K562 (cell line): ENCODE data around the gene SKOR1. TPM values are rescaled to one million over a fixed set of nuclear protein-coding genes. Genes with fewer than 3 reads are reported as not detected.
A peak's percentile ranks its signal among the peaks of the same experiment; 100 is the strongest.

Source experiments
- ATAC-seq: fragments of 200-7000 bp; cut with Tn5 transposase; 3 replicates; pipeline ENCODE4 v1.9.1; 2020; ENCODE audit warnings: moderate library complexity
- BruUV-seq: library from RNA; stranded (reverse); fragments of 400-500 nt; replicated peaks from 2 replicates; lab custom pipeline; 2021; lab: Mats Ljungman, UMichigan
- CTCF ChIA-PET: fragments of 300-600 bp; formaldehyde crosslinking; extraction: SDS; loops from one replicate; lab custom pipeline; 2021; ENCODE audit warnings: low intra/inter-chr PET ratio; lab: Yijun Ruan, JAX
- POLR2A ChIA-PET: fragments of 300-600, 350-650 bp; sonication (Branson Sonifier 250); formaldehyde crosslinking; extraction: SDS; loops from one replicate; lab custom pipeline; 2021; ENCODE audit warnings: antibody characterized with exemption, inconsistent platforms; lab: Yijun Ruan, JAX
- DNase-seq, 4 experiments: peaks; one replicate each; pipeline versions ENCODE4 v3.0.0 to v3.0.0-alpha.2; 2011 to 2018; ENCODE audit warnings: low spot score in 3 of 4, mixed read lengths in 3 of 4; ENCODE audit errors: extremely low read depth in 1 of 4
- FAIRE-seq: peaks from 2 replicates; lab custom pipeline; 2011; peaks lifted over from hg19 to GRCh38; lab: Jason Lieb, UNC
- H2AFZ ChIP-seq: 2 replicates; pipeline ENCODE4 v1.6.0; 2011; ENCODE audit warnings: low read depth, low read length, control low read depth, inconsistent platforms
- H3K27ac ChIP-seq: fragments of 200-600 bp; 3 replicates; pipeline ENCODE4 v1.8.0; 2011; ENCODE audit warnings: low read depth, mild to moderate bottlenecking, control low read depth, inconsistent platforms, low read length, moderate library complexity, mixed read lengths; ENCODE audit errors: extremely low read depth
- H3K27me3 ChIP-seq, 2 experiments: fragments of 300-600 bp in 1 of 2; 2 replicates in 1 of 2; 3 replicates in 1 of 2; pipeline versions ENCODE4 v1.6.0 to v1.8.0; 2011; ENCODE audit warnings: inconsistent platforms in 2 of 2, low read length in 2 of 2, mild to moderate bottlenecking in 1 of 2, mixed read lengths in 1 of 2, moderate library complexity in 1 of 2; ENCODE audit not compliant: control insufficient read depth in 2 of 2, insufficient read depth in 2 of 2
- H3K36me3 ChIP-seq: fragments of 300-600 bp; 3 replicates; pipeline ENCODE4 v1.8.0; 2011; ENCODE audit warnings: mild to moderate bottlenecking, low read length, inconsistent platforms; ENCODE audit not compliant: control insufficient read depth, insufficient read depth
- H3K4me1 ChIP-seq, 2 experiments: fragments of 200-600 bp in 1 of 2; replicated peaks in 1 of 2; 2 replicates in 1 of 2; 3 replicates in 1 of 2; pipeline versions ENCODE4 v1.5.1 to v1.8.0; 2011; ENCODE audit warnings: inconsistent platforms in 2 of 2, low read length in 2 of 2, mild to moderate bottlenecking in 1 of 2, mixed read lengths in 1 of 2, moderate library complexity in 1 of 2; ENCODE audit not compliant: control insufficient read depth in 2 of 2, insufficient read depth in 2 of 2
- H3K4me2 ChIP-seq: 2 replicates; pipeline ENCODE4 v1.6.1; 2011; ENCODE audit warnings: low read length, control low read depth, inconsistent platforms, mixed read lengths; ENCODE audit not compliant: insufficient read depth
- H3K4me3 ChIP-seq: fragments of 200-600 bp; sonication (generic), shearing (Covaris generic); 2 replicates; pipeline ENCODE4 v1.5.1; 2016; ENCODE audit warnings: control low read depth, inconsistent platforms
- H3K79me2 ChIP-seq: fragments of 200-600 bp; 3 replicates; pipeline ENCODE4 v1.8.0; 2011; ENCODE audit warnings: low read length, inconsistent platforms; ENCODE audit not compliant: control insufficient read depth, insufficient read depth
- H3K9ac ChIP-seq, 2 experiments: 2 replicates each; pipeline versions ENCODE4 v1.6.0 to v1.6.1; 2011; ENCODE audit warnings: low read depth in 2 of 2, low read length in 2 of 2, control low read depth in 1 of 2, inconsistent platforms in 1 of 2, mild to moderate bottlenecking in 1 of 2, mixed read lengths in 1 of 2; ENCODE audit not compliant: insufficient read depth in 1 of 2
- H3K9me1 ChIP-seq: one replicate; pipeline ENCODE4 v1.6.0; 2011; ENCODE audit warnings: inconsistent platforms, mild to moderate bottlenecking, low read length, moderate library complexity; ENCODE audit not compliant: control insufficient read depth, insufficient read depth
- H3K9me3 ChIP-seq: replicated peaks from 2 replicates; pipeline ENCODE4 v1.5.1; 2011; ENCODE audit warnings: low read depth, low read length, inconsistent platforms; ENCODE audit not compliant: control insufficient read depth, insufficient read depth
- H4K20me1 ChIP-seq: replicated peaks from 2 replicates; pipeline ENCODE4 v1.6.1; 2011; ENCODE audit warnings: low read length, inconsistent platforms, mixed read lengths; ENCODE audit not compliant: control insufficient read depth, insufficient read depth
- KDM4B ChIP-seq, 2 experiments: fragments of 450-650 bp in 1 of 2; sonication (generic) in 1 of 2; IDR thresholded peaks; 2 replicates each; pipeline ENCODE4 v1.6.1; 2016 to 2017; ENCODE audit warnings: borderline replicate concordance in 2 of 2, antibody characterized with exemption in 1 of 2, low read depth in 1 of 2, mild to moderate bottlenecking in 1 of 2
- MTF1 ChIP-seq: fragments of 250-450 bp; sonication (Bioruptor Pico); IDR thresholded peaks from 2 replicates; pipeline ENCODE4 v1.9.0; 2021; ENCODE audit warnings: moderate library complexity, mild to moderate bottlenecking, inconsistent platforms, borderline replicate concordance
- NFIC ChIP-seq: fragments of 450-650 bp; IDR thresholded peaks from 2 replicates; pipeline ENCODE4 v1.6.1; 2017; ENCODE audit warnings: mild to moderate bottlenecking, inconsistent platforms
- XRCC3 ChIP-seq: fragments of 450-650 bp; IDR thresholded peaks from 2 replicates; pipeline ENCODE4 v1.6.1; 2017; ENCODE audit warnings: mild to moderate bottlenecking, moderate library complexity
- ZKSCAN1 ChIP-seq: fragments of 150-350 bp; IDR thresholded peaks from 2 replicates; pipeline ENCODE4 v1.6.1; 2016; ENCODE audit warnings: low read depth, low read length
- ZNF197 ChIP-seq: fragments of 200-800 bp; sonication (Bioruptor generic); IDR thresholded peaks from 2 replicates; pipeline ENCODE4 v1.6.1; 2016; ENCODE audit warnings: low read depth, missing genetic modification characterization, missing compliant biosample characterization
- ZNF263 ChIP-seq: sonication (generic); formaldehyde crosslinking; IDR thresholded peaks from 2 replicates; pipeline ENCODE4 v1.8.0; 2022; ENCODE audit warnings: mild to moderate bottlenecking, missing genetic modification reagents, borderline replicate concordance
- WGBS: fragments of 100-300 bp; shearing (Covaris generic); methylation state at CpG from one replicate; pipeline ENCODE4 v1.1.6; 2016; ENCODE audit warnings: low coverage, mixed read lengths; ENCODE audit not compliant: insufficient coverage; ENCODE audit errors: missing lambda C conversion rate; 5-methylcytosine and 5-hydroxymethylcytosine counted together
- in situ Hi-C: fragments of 300-500 bp; cut with MboI; formaldehyde crosslinking; loops from 4 replicates; pipeline ENCODE4 v1.15.0; 2018; ENCODE audit warnings: inconsistent platforms, mixed read lengths
- intact Hi-C: fragments of 100-400 bp; cut with micrococcal nuclease; formaldehyde crosslinking; loops from 2 replicates; pipeline ENCODE4 v1.14.2; 2022
- polyA plus RNA-seq, 8 experiments: library from polyadenylated mRNA; depleted of rRNA in 4 of 8; stranded (reverse) in 5 of 8; unstranded in 3 of 8; fragments of >200 nt; fragmentation: Nextera tagmentation in 2 of 8; fragmentation: Illumina TruSeq in 1 of 8; extraction: Ambion mirVana in 2 of 8; extraction: Trizol in 1 of 8; gene quantifications; 2 replicates each; pipeline versions ENCODE4 v1.2.1 to v1.2.3, GENCODE V29; 2011 to 2014; ENCODE audit warnings: inconsistent platforms in 1 of 8, missing spikeins in 1 of 8
- total RNA-seq, 7 experiments: library from RNA; depleted of rRNA in 6 of 7; stranded (reverse); fragments of >200 nt in 6 of 7; fragmentation: Illumina TruSeq in 2 of 7; extraction: Trizol in 2 of 7; gene quantifications; 2 replicates each; pipeline versions ENCODE4 v1.2.1 to v1.2.3, GENCODE V29; 2011 to 2021; ENCODE audit warnings: low replicate concordance in 1 of 7

SKOR1 gene
- total and polyA plus RNA-seq, 9 of the 15 experiments (the other 6 are each of a cell fraction or from before 2014, with no cell fraction given) = 0.04 to 0.41 (median 0.09) TPM; not detected in 3

DNA sequence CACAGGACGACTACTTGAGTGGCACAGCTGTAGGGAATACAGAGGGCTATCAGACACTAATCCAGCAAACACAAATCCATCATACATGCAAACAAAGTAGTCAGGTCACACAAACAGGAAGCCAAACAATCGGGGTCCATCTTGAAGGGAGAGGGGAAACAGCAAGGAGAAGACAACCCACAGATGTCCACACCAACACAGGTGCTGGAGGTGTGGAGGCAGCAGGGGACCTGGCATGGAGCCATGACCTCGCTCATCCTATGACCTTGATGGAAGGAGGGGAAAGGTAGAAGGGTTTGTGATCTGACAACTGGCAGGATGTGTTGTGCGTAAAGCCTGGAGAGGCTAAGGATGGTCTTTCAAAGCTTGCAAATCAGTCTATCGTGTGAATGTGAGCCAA is 39.9 kb upstream of the SKOR1 start:
- peak; percentile 57 for TF ChIP-seq NFIC
- TF ChIP-seq ZNF197 = no peak
- no peaks in the 10 kb centered on the region for H3K79me2 ChIP-seq
- in situ Hi-C loops = no loop called here
- H2AFZ ChIP-seq = no peak overlapping the region
- H3K27ac ChIP-seq = no peak overlapping the region
- no peaks in the 10 kb centered on the region for H3K27me3 ChIP-seq
- no peak overlapping the region for H3K4me3 ChIP-seq
- POLR2A ChIA-PET = interaction anchor here (0.6 kb wide), 1 partner anchor 48 kb away, joined by 3 read pairs; no protein-coding TSS in a partner anchor
- intact Hi-C loops = no loop called here
- WGBS = 45% methylated on average over 5 of the region's 5 CpGs
- H3K9me3 ChIP-seq = no peaks in the 10 kb centered on the region
- H3K4me1 ChIP-seq = peaks cover 0 to 8% of the 10 kb centered on the region in 2 experiments; a peak in 3 of 5 replicates
- BruUV-seq = no TSS peak
- H4K20me1 ChIP-seq = no peaks in the 10 kb centered on the region
- no peak overlapping the region for H3K4me2 ChIP-seq
- no peak overlapping the region for H3K9ac ChIP-seq
- H3K36me3 ChIP-seq = no peaks in the 10 kb centered on the region
- no peaks in the 10 kb centered on the region for H3K9me1 ChIP-seq
- DNase-seq = no peak
- FAIRE-seq = no peak
- no peak for ATAC-seq
- CTCF ChIA-PET = no interaction called here

DNA sequence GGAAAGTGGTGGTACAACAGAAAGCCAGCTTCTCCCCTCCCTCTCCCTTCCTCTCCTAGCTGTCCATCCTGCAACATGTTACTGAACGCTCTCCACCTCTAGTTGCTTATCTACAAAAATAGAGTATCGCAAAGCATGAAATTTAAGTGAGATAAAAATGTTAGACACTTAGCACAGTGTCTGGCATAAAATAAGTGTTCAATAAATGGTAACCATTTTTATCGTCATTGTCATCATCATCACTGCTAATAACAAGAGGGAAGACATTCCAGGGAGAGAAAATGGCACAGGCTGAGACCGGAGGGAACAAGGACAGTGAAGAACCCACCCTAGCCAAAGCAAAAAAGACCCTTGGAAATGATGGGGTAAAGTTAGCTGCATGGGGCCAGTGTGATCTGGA is 38.7 kb upstream of the SKOR1 start:
- H3K36me3 ChIP-seq = no peaks in the 10 kb centered on the region
- H3K4me3 ChIP-seq = no peak overlapping the region
- H3K79me2 ChIP-seq = no peaks in the 10 kb centered on the region
- TF ChIP-seq XRCC3 (no peak), KDM4B (IDR thresholded peaks at IDR 0.05; ENCODE audit: borderline replicate concordance in 2 of 2, low read depth in 1 of 2) (no peak), ZKSCAN1 (no peak), ZNF263 (no peak), MTF1 (no peak)
- no peak for DNase-seq
- H3K27ac ChIP-seq = no peak overlapping the region
- H3K4me1 ChIP-seq = peaks cover 0 to 8% of the 10 kb centered on the region in 2 experiments; a peak in 2 of 5 replicates
- CTCF ChIA-PET = no interaction called here
- no peaks in the 10 kb centered on the region for H3K9me1 ChIP-seq
- no peaks in the 10 kb centered on the region for H4K20me1 ChIP-seq
- in situ Hi-C loops (no loop called here), intact Hi-C loops (no loop called here)
- H3K27me3 ChIP-seq = no peaks in the 10 kb centered on the region
- ATAC-seq = no peak
- FAIRE-seq = no peak
- POLR2A ChIA-PET = interaction anchor here (0.6 kb wide), 1 partner anchor 57 kb away, joined by 3 read pairs; no protein-coding TSS in a partner anchor
- BruUV-seq = no TSS peak
- no peak overlapping the region for H3K4me2 ChIP-seq
- no peak overlapping the region for H2AFZ ChIP-seq
- 81% methylated on average over 3 of the region's 4 CpGs for WGBS
- H3K9me3 ChIP-seq = no peaks in the 10 kb centered on the region
- no peak overlapping the region for H3K9ac ChIP-seq
